HepG2 (cell line): ENCODE measurements around the gene NKD1. TPM values are rescaled to one million over a fixed set of nuclear protein-coding genes. Genes with fewer than 3 reads are reported as not detected.
A peak's percentile ranks its signal among the peaks of the same experiment; 100 is the strongest.

Experiments
- ARID2 ChIP-seq: sonication (generic); formaldehyde crosslinking; IDR thresholded peaks from 2 replicates; pipeline ENCODE4 v1.8.1; 2022; ENCODE audit warnings: mild to moderate bottlenecking, missing genetic modification reagents, borderline replicate concordance
- ARNT2 ChIP-seq: sonication (generic); formaldehyde crosslinking; IDR thresholded peaks from 2 replicates; pipeline ENCODE4 v1.8.0; 2022; ENCODE audit warnings: mild to moderate bottlenecking, low read depth, missing genetic modification reagents, moderate library complexity
- ATF2 ChIP-seq: sonication (generic); formaldehyde crosslinking; IDR thresholded peaks from 2 replicates; pipeline ENCODE4 v1.4.0; 2020; ENCODE audit warnings: missing genetic modification reagents
- ERF ChIP-seq: IDR thresholded peaks from 2 replicates; pipeline ENCODE4 v1.6.1; 2018; ENCODE audit warnings: missing biosample characterization, missing genetic modification reagents
- HHEX ChIP-seq: IDR thresholded peaks from 2 replicates; pipeline ENCODE4 v1.6.1; 2016; ENCODE audit warnings: control low read depth
- JUN ChIP-seq: sonication (generic); formaldehyde crosslinking; IDR thresholded peaks from 2 replicates; pipeline ENCODE4 v1.4.0; 2020; ENCODE audit warnings: mild to moderate bottlenecking, missing genetic modification reagents
- KAT8 ChIP-seq: IDR thresholded peaks from 2 replicates; pipeline ENCODE4 v1.6.1; 2016; ENCODE audit warnings: missing genetic modification reagents, missing compliant biosample characterization
- MED13 ChIP-seq: sonication (generic); formaldehyde crosslinking; IDR thresholded peaks from 2 replicates; pipeline ENCODE4 v1.5.0; 2020; ENCODE audit warnings: missing genetic modification reagents
- MIXL1 ChIP-seq: IDR thresholded peaks from 2 replicates; pipeline ENCODE4 v1.6.1; 2016
- NFAT5 ChIP-seq: sonication (generic); formaldehyde crosslinking; IDR thresholded peaks from 2 replicates; pipeline ENCODE4 v1.4.0; 2020; ENCODE audit warnings: missing genetic modification reagents
- NR2F1 ChIP-seq, 2 experiments: fragments of 450-650 bp in 1 of 2; formaldehyde crosslinking in 1 of 2; IDR thresholded peaks; 2 replicates each; pipeline versions ENCODE4 v1.5.0 to v1.6.1; 2016 to 2020; ENCODE audit warnings: mild to moderate bottlenecking in 1 of 2, missing compliant biosample characterization in 1 of 2, missing genetic modification reagents in 1 of 2, moderate library complexity in 1 of 2
- PATZ1 ChIP-seq: sonication (generic); formaldehyde crosslinking; IDR thresholded peaks from 2 replicates; pipeline ENCODE4 v1.4.0; 2020; ENCODE audit warnings: missing genetic modification reagents
- PREB ChIP-seq: sonication (generic); formaldehyde crosslinking; IDR thresholded peaks from 2 replicates; pipeline ENCODE4 v1.4.0; 2020; ENCODE audit warnings: missing genetic modification reagents
- RCOR2 ChIP-seq: IDR thresholded peaks from 2 replicates; pipeline ENCODE4 v1.6.1; 2016; ENCODE audit warnings: missing biosample characterization, missing genetic modification reagents
- TCF12 ChIP-seq, 2 experiments: fragments of 450-650 bp in 1 of 2; sonication (generic) in 1 of 2; formaldehyde crosslinking in 1 of 2; IDR thresholded peaks; 2 replicates each; pipeline versions ENCODE4 v1.6.1 to v1.8.0; 2017 to 2022; ENCODE audit warnings: antibody characterized with exemption in 1 of 2, mild to moderate bottlenecking in 1 of 2, missing genetic modification reagents in 1 of 2, moderate library complexity in 1 of 2
- TSC22D2 ChIP-seq: sonication (generic); formaldehyde crosslinking; IDR thresholded peaks from 2 replicates; pipeline ENCODE4 v1.5.1; 2020; ENCODE audit warnings: missing genetic modification reagents, mild to moderate bottlenecking, borderline replicate concordance
- ZBTB7B ChIP-seq: sonication (generic); formaldehyde crosslinking; IDR thresholded peaks from 2 replicates; pipeline ENCODE4 v1.4.0; 2020; ENCODE audit warnings: missing genetic modification reagents
- ZC3H13 ChIP-seq: sonication (generic); formaldehyde crosslinking; IDR thresholded peaks from 2 replicates; pipeline ENCODE4 v1.8.1; 2023; ENCODE audit warnings: mild to moderate bottlenecking, missing genetic modification reagents, moderate library complexity
- ZKSCAN5 ChIP-seq: sonication (generic); formaldehyde crosslinking; IDR thresholded peaks from 2 replicates; pipeline ENCODE4 v1.5.1; 2020; ENCODE audit warnings: mild to moderate bottlenecking, missing genetic modification reagents
- ZNF460 ChIP-seq: sonication (generic); formaldehyde crosslinking; IDR thresholded peaks from 2 replicates; pipeline ENCODE4 v1.5.1; 2020; ENCODE audit warnings: missing genetic modification reagents, mild to moderate bottlenecking, borderline replicate concordance
- ZNF674 ChIP-seq: sonication (generic); formaldehyde crosslinking; IDR thresholded peaks from 2 replicates; pipeline ENCODE4 v1.5.0; 2020; ENCODE audit warnings: low read depth, mild to moderate bottlenecking, missing genetic modification reagents
- ZNF768 ChIP-seq: sonication (generic); formaldehyde crosslinking; IDR thresholded peaks from 2 replicates; pipeline ENCODE4 v1.4.0; 2020; ENCODE audit warnings: missing genetic modification reagents
- polyA plus RNA-seq, 8 experiments: library from polyadenylated mRNA; depleted of rRNA in 3 of 8; stranded (reverse) in 7 of 8; unstranded in 1 of 8; fragments of >200 nt; fragmentation: Illumina TruSeq in 4 of 8; extraction: Trizol in 4 of 8; gene quantifications; 2 replicates each; pipeline versions ENCODE4 v1.2.1 to v1.2.3, GENCODE V29; 2011 to 2016; ENCODE audit warnings: low read depth in 4 of 8, missing spikeins in 1 of 8, mixed read lengths in 1 of 8; ENCODE audit not compliant: insufficient read depth in 1 of 8
- total RNA-seq, 5 experiments: library from RNA; depleted of rRNA; stranded (reverse); fragments of >200 nt; fragmentation: Illumina TruSeq; extraction: Trizol; gene quantifications; 2 replicates each; pipeline ENCODE4 v1.2.3, GENCODE V29; 2016; ENCODE audit warnings: low read depth in 1 of 5

The NKD1 gene
- total and polyA plus RNA-seq, 2 of the 13 experiments (the other 11 are each of a cell fraction or from before 2014, with no cell fraction given), result 70.4 to 121 TPM

GRCh38 chr16:50696126-50696525 lies 147.9 kb downstream of the NKD1 start (continued):
- TF ChIP-seq HHEX (no peak), NFAT5 (no peak; the same call in 1 of the 2 replicates), ERF (CRISPR knock-in tag) (no peak), PATZ1 (CRISPR knock-in tag) (0 out of 2 replicates have a peak, but pooled peaks have one; percentile 36), PREB (CRISPR knock-in tag) (no peak), ATF2 (CRISPR knock-in tag) (0 out of 2 replicates have a peak, but pooled peaks have one; percentile 6), JUN (no peak), ARNT2 (CRISPR knock-in tag) (no peak), ZNF674 (CRISPR knock-in tag) (no peak), ZC3H13 (CRISPR knock-in tag) (no peak), RCOR2 (no peak), ARID2 (CRISPR knock-in tag) (no peak), TCF12 (IDR thresholded peaks at IDR 0.05) (no peak), TCF12 (CRISPR knock-in tag; IDR thresholded peaks at IDR 0.05) (no peak), MED13 (CRISPR knock-in tag) (no peak), ZKSCAN5 (CRISPR knock-in tag) (no peak), TSC22D2 (0 out of 2 replicates have a peak, but pooled peaks have one; percentile 25), NR2F1 (CRISPR knock-in tag; IDR thresholded peaks at IDR 0.05) (no peak; a peak in 1 of 4 replicates), MIXL1 (CRISPR knock-in tag) (no peak), ZNF460 (CRISPR knock-in tag) (no peak), KAT8 (CRISPR knock-in tag) (0 out of 2 replicates have a peak, but pooled peaks have one; percentile 12), ZNF768 (CRISPR knock-in tag) (no peak), ZBTB7B (CRISPR knock-in tag) (peak; percentile 47; the same call in 1 of the 2 replicates)
